GM21367 (cell line): ENCODE data around the gene CALML4.

Experiments
- ATAC-seq: cut with Tn5 transposase; IDR thresholded peaks from one replicate; pipeline ENCODE4 v1.9.1; 2021; ENCODE audit not compliant: unreplicated experiment

CALML4 gene

DNA sequence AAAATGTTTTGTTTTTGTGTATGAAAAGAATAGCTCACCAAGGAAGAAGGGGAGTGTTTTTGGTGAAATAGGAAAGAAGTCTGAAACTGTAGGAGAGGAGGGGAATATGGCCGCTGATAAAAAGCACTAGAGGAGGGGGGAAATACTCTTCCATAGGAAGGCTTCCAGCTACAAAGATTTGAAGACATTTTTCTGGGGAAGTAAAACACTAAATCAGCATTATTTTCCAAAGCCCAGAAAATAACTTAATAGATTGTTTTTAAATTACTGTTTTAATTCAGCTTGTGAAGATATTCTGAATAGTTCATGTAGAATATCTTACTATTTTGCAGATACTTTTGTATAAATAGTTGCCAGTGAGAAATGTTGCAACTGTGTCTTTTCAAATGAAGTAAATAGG is 54.9 kb downstream of the CALML4 start:
- no peak for ATAC-seq

DNA sequence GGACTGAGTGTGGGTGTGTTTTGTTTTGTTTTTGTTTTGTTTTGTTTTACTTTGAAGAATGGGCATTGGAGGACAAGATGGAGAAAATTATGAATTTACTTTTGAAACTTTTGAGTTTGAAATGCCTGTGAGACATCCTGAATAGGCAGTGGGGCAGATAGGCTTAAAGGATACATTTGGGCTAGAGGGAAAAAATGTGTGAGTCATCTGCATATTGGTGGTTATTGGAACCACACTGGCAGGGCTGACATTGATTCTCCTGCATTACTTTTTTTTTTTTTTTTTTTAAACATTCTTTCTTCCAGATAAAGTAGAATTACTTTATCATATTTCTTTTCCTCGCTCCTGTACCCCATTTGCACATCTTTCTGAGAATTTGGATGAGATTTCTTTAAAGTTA is 56.1 kb downstream of the CALML4 start:
- ATAC-seq, result no peak

DNA sequence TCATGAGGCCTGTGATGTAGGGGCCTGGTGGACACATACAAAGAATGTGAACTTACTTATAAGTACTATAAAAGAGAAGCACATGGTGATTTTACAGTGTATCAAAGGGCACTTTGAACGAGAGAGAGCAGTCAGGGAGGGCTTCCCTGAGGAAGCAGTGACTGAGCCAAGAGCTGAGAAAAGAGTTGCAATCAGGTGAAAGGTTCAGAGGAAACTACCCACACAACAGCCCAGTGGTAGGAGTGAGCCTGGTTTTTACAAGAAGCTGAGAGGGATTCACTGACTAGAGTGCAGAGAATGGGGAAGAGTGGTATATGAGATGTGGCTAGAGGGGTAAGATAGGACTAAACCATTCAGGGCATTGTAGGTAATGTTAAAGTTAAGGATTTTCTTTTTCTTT is 57.1 kb downstream of the CALML4 start:
- no peak for ATAC-seq

DNA sequence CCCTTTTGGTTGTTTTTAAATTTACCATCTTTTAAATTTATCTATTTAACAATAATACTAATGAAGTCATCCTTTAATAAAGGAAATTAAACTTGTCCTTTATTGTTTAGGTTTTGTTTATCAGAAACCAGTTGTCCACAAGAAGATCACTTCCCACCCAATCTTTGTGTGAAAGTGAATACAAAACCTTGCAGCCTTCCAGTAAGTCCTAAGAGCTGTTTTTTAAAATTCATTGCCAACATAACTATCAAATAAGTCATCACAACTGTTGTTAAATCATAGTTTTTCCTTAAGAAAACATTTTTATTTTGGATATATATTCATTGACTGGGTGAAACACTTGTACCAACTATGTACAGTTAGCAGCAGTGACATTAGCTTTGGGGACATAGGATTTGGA is 59.4 kb downstream of the CALML4 start:
- ATAC-seq, result no peak

DNA sequence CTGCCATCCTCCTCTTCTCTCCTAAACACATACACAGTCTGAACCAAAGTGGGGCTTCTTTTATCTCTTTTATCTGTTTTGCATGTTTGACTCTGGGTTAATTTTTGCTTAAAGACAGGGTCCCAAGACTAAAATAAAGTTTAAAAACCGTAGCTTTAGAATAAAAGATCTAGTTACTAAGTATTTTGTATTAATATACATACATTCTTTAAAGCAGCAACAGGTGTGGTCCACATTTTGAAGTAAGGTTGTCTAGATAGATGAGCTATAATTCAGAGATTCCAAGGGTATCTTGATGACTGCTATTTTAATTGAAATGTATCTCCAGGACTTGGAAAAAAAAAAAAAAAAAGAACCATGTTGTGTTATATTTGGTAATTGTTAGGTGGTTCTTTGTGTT is 61.3 kb downstream of the CALML4 start:
- no peak for ATAC-seq

DNA sequence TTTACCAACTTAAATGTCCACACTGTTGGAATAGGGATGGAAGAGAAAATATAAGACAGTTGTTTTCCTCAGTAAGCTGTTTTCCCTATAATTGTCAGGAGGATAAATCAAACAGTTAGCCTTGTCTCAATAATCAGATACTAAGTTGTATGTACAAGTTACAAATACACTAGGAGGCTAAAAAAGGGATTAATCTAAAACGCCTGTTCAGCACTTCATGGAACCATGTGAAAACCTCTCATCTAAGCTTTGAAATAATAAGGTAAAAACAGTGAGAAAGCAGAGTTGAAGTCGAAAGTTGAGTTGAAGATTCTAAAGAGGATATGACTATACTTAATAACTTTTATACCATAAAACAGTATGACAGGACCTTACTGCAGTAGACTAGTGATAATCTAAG is 62.0 kb downstream of the CALML4 start:
- ATAC-seq, result no peak
